Neutrophil (primary cell): ENCODE measurements around the gene PLIN5.

Experiments used
- H3K27ac ChIP-seq: fragments of 200-600 bp; sonication (generic); 2 replicates; pipeline ENCODE4 v1.5.1; 2016; ENCODE audit warnings: mild to moderate bottlenecking, moderate library complexity
- H3K27me3 ChIP-seq: fragments of 200-600 bp; sonication (generic); 2 replicates; pipeline ENCODE4 v1.6.0; 2016; ENCODE audit warnings: mild to moderate bottlenecking
- H3K36me3 ChIP-seq: fragments of 200-600 bp; sonication (generic); 2 replicates; pipeline ENCODE4 v1.5.1; 2017
- H3K4me1 ChIP-seq, 2 experiments: fragments of 200-600 bp in 1 of 2; sonication (generic) in 1 of 2; 1 replicate in 1 of 2; 2 replicates in 1 of 2; pipeline versions ENCODE4 v1.5.1 to v1.6.1; 2013 to 2016; ENCODE audit warnings: low read depth in 1 of 2, low read length in 1 of 2, mild to moderate bottlenecking in 1 of 2, moderate library complexity in 1 of 2; ENCODE audit not compliant: control insufficient read depth in 1 of 2, insufficient read depth in 1 of 2
- H3K4me3 ChIP-seq, 2 experiments: fragments of 200-600 bp in 1 of 2; sonication (generic) in 1 of 2; 1 replicate in 1 of 2; 2 replicates in 1 of 2; pipeline ENCODE4 v1.5.1; 2013 to 2016; ENCODE audit warnings: low read depth in 1 of 2, low read length in 1 of 2, mild to moderate bottlenecking in 1 of 2, moderate library complexity in 1 of 2
- H3K9me3 ChIP-seq: fragments of 200-600 bp; sonication (generic); 2 replicates; pipeline ENCODE4 v1.5.1; 2016
- TF ChIP-seq, protein P1 (sequence below): fragments of 200-600 bp; sonication (generic); IDR thresholded peaks from 2 replicates; pipeline ENCODE4 v1.5.1; 2016; ENCODE audit warnings: antibody characterized with exemption

PLIN5 gene

DNA sequence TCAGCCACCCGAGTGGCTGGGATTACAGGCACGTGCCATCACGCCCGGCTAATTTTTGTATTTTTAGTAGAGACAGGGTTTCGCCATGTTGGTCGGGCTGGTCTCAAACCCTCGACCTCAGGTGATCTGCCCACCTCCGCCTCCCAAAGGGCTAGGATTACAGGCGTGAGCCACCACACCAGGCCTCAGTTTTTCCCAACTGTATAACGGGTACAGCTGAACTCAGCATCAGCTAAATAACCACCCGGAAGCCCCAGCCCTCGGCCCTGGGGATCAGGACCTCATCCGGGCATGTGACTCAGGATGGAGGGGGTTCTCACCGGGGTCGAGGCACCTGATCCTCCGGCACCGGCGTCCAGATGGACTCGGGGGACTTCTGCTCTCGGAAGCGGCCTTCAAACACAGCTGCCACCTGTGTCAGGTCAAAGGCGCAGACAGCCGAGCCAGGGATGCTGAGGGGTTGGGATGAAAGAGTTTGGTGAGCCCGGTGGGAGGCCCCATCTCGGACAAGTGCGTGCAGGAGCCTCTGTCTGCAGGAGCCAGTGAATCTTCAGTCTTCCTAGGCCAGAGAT, 15.5 kb upstream of the PLIN5 start:
- H3K9me3 ChIP-seq = no peaks in the 10 kb centered on the region
- H3K27ac ChIP-seq = no peak overlapping the region
- H3K4me3 ChIP-seq = no peak overlapping the region
- peaks cover 21 to 23% of the 10 kb centered on the region in 2 experiments for H3K4me1 ChIP-seq
- no peaks in the 10 kb centered on the region for H3K27me3 ChIP-seq
- no peaks in the 10 kb centered on the region for H3K36me3 ChIP-seq
- TF ChIP-seq, protein P1, sequence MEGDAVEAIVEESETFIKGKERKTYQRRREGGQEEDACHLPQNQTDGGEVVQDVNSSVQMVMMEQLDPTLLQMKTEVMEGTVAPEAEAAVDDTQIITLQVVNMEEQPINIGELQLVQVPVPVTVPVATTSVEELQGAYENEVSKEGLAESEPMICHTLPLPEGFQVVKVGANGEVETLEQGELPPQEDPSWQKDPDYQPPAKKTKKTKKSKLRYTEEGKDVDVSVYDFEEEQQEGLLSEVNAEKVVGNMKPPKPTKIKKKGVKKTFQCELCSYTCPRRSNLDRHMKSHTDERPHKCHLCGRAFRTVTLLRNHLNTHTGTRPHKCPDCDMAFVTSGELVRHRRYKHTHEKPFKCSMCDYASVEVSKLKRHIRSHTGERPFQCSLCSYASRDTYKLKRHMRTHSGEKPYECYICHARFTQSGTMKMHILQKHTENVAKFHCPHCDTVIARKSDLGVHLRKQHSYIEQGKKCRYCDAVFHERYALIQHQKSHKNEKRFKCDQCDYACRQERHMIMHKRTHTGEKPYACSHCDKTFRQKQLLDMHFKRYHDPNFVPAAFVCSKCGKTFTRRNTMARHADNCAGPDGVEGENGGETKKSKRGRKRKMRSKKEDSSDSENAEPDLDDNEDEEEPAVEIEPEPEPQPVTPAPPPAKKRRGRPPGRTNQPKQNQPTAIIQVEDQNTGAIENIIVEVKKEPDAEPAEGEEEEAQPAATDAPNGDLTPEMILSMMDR = no peak

DNA sequence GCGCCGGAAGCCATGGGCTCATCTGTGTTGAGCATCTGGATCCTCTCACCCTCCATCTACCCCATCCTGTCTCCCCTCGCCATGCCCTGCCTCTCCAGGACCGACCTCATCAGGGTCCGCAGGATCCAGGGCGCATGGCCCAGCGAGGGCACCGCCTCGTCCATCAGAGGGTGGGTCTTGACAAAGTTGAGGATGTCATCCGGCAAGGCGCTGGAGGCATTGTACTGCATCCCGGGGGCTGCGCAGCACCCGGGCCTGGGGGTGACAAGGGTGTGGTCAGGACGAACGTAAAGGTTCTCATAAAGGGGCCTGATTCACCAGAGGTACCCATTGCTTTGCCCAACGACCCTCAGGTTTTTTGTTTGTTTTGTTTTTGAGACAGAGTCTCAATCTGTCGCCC, 15.0 kb upstream of the PLIN5 start:
- Histone ChIP-seq H3K27me3 (no peaks in the 10 kb centered on the region), H3K4me1 (peaks cover 25 to 28% of the 10 kb centered on the region in 2 experiments), H3K36me3 (no peaks in the 10 kb centered on the region), H3K4me3 (no peak overlapping the region), H3K9me3 (no peaks in the 10 kb centered on the region), H3K27ac (no peak overlapping the region)
- TF ChIP-seq, protein P1 = no peak

DNA sequence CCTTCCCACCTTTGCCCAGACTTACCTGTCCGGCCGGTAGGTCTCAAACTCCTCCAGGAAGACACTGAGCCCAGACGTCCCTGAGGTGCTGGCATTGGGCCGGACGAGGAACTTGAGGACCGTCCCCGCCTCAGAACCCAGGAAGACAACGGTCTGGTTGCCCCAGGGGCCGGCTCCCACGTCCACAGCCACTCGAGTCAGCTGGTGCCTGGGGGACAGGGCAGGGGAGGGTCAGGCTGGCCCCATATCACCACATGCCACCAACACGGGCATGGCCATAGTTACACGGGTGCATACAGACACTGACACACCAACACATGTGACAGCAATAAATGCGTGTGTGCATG, 13.2 kb upstream of the PLIN5 start:
- Histone ChIP-seq H3K4me1 (peaks cover 38 to 43% of the 10 kb centered on the region in 2 experiments), H3K9me3 (no peaks in the 10 kb centered on the region), H3K4me3 (no peak overlapping the region), H3K36me3 (no peaks in the 10 kb centered on the region), H3K27me3 (no peaks in the 10 kb centered on the region), H3K27ac (peak overlapping the region; percentile 42)
- TF ChIP-seq, protein P1 = no peak

DNA sequence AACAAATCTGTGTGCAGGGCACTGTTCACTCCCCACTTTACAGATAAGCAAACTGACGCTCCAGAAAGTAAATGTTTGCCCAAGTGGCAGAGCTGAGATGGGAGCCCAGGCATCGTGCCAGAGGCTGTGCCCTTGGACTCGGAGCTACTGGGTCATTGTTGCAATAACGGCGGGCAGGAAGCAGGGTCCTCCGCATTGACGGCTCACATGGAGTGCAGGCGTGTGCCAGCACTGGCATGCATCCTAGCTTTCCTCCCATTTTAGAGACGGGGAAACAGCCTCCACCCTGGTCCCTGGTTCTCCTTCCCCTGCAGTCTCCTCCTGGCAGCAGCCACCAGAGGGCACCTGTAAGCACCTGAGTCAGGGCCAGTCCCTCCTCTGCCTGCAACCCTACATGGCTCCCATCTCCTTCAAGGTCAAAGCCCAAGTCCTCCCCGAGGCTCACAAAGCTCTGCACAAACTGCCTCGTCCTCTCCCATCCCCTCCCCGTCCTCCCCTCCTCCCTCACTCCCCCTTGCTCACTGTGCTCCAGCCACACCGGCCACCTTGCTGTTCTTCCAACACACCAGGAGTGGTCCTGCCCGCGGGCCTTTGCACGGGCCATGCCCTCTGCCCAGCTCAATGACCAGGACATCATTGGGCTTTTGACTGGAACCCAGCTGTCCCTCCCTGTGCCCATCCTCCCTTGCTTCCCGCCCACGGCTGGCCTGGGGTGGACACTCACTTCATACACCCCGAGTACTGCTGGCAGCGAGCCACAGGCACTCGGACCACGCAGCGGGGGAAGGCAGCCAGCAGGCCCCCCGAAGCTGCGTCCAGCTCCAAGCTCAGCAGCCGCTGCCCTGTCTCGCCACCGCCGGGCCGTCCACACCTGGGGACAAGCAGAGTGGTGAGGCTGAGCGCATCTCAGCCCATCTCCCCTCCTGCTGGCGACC, 12.5 kb upstream of the PLIN5 start:
- H3K36me3 ChIP-seq = no peaks in the 10 kb centered on the region
- H3K4me1 ChIP-seq = peaks cover 41 to 50% of the 10 kb centered on the region in 2 experiments
- H3K27me3 ChIP-seq = no peaks in the 10 kb centered on the region
- TF ChIP-seq, protein P1 = peak; percentile 83
- no peaks in the 10 kb centered on the region for H3K9me3 ChIP-seq
- H3K27ac ChIP-seq = peak overlapping the region; percentile 42
- peak overlapping the region; percentile 28 to 33 for H3K4me3 ChIP-seq

DNA sequence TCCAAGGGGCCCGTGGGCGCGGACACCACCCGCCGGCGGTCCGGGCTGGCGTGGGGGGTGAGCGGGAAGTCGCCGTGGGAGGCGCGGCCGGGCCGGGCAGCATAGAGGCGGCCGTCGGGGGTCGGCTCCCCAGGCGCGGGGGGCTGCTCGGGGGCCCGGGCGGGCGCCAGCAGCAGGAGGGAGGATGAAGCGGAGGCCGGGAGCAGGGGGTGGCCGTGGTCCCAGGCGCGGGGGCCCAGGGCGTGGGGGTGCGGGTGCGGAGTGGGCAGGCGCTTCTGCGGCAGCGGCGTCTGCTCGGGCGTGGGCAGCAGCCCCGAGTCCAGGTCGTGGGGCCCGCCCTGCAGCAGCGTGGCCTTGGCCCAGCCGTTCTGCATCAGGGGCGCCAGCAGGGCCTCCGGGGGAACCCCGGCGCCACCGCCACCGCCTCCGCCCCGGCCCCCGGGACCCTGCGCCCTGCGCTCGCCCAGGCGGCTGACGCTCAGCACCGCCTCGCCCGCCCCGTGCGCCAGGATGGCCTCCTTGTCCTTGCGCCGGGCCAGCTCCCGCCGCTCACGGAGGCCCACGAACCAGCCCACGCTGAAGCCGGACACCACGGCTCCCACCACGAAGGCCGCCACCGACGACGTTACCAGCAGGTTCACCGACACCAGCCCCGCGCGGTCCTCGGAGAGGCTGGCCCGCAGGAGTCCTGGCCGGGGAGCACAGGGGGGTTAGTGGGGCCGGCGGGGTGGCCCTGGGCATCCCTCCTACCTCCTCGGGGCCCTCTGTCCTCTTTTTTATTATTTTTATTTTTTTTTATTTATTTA, 9.0 kb upstream of the PLIN5 start:
- H3K36me3 ChIP-seq = no peaks in the 10 kb centered on the region
- no peaks in the 10 kb centered on the region for H3K27me3 ChIP-seq
- H3K27ac ChIP-seq = peak overlapping the region; percentile 95
- no peaks in the 10 kb centered on the region for H3K9me3 ChIP-seq
- H3K4me3 ChIP-seq = peak overlapping the region; percentile 97 to 100
- peaks cover 74 to 85% of the 10 kb centered on the region in 2 experiments for H3K4me1 ChIP-seq
- TF ChIP-seq, protein P1 = no peak
